Measurements from ENCODE around the gene PIK3R6. TPM values are rescaled to one million over a fixed set of nuclear protein-coding genes. Genes with fewer than 3 reads are reported as not detected.

PIK3R6 gene
- total and polyA plus RNA-seq, 2 of the 4 experiments (the other 2 are of a cell fraction): not detected

- no peaks in the 10 kb centered on the region; the same call in 1 of the 2 replicates for H3K27me3 ChIP-seq (ENCODE audit: control insufficient read depth, insufficient read depth, low read length)
- in situ Hi-C loops (cut with MboI; ENCODE audit: low sequenced_read_pairs): loop anchor here (10.0 to 25.0 kb wide), 2 partner anchors 367 to 756 kb away; no protein-coding TSS in a partner anchor
- DNase-seq (no peak), ATAC-seq (ENCODE audit: low read depth) (no peak)
- no peak overlapping the region for H2AK9ac ChIP-seq (replicated peaks; ENCODE audit: low read depth, low read length, poor library complexity)
- H3K4me3 ChIP-seq (ENCODE audit: insufficient read depth, low read depth, low read length): no peak overlapping the region
- no peak overlapping the region for H4K8ac ChIP-seq (ENCODE audit: low read depth in 2 of 2, low read length in 2 of 2)
- H3K9ac ChIP-seq (ENCODE audit: low read depth, low read length): no peak overlapping the region
- no peak overlapping the region for H3K14ac ChIP-seq (replicated peaks; ENCODE audit: low read depth, low read length)
- no peak overlapping the region for H2BK120ac ChIP-seq (ENCODE audit: low read depth, low read length)
- H3K79me1 ChIP-seq (ENCODE audit: low read depth in 1 of 2, low read length in 2 of 2): no peaks in the 10 kb centered on the region
- no peak overlapping the region for H3K4me2 ChIP-seq (ENCODE audit: low read depth, low read length)
- no peak overlapping the region for H3K56ac ChIP-seq (ENCODE audit: extremely low read depth, insufficient read depth, low read length)
- H2BK15ac ChIP-seq (ENCODE audit: low read depth, low read length): no peak overlapping the region
- H3K18ac ChIP-seq (ENCODE audit: low read depth, low read length): no peak overlapping the region
- no peak overlapping the region for H3K23ac ChIP-seq (ENCODE audit: low read depth, low read length)
- TF ChIP-seq SMC3 (IDR thresholded peaks at IDR 0.05; ENCODE audit: low read depth, low read length): no peak
- TF ChIP-seq USF2 (IDR thresholded peaks at IDR 0.05; ENCODE audit: low read depth, low read length): no peak
- TF ChIP-seq CEBPB (IDR thresholded peaks at IDR 0.05; ENCODE audit: low read depth, low read length): no peak
- TF ChIP-seq MXI1 (IDR thresholded peaks at IDR 0.05; ENCODE audit: borderline replicate concordance, low read depth, low read length): no peak
- TF ChIP-seq MAFK (IDR thresholded peaks at IDR 0.05; ENCODE audit: low read depth, low read length): no peak
- TF ChIP-seq NFE2L2 (IDR thresholded peaks at IDR 0.05; ENCODE audit: low read depth, low read length): no peak
- no peak for TF ChIP-seq RCOR1 (IDR thresholded peaks at IDR 0.05; ENCODE audit: insufficient replicate concordance, low read length)
- TF ChIP-seq ELK1 (IDR thresholded peaks at IDR 0.05; ENCODE audit: borderline replicate concordance, low read depth, low read length): no peak
- TF ChIP-seq CHD1 (IDR thresholded peaks at IDR 0.05; ENCODE audit: low read depth, low read length): no peak
- TF ChIP-seq FOS (IDR thresholded peaks at IDR 0.05; ENCODE audit: low read depth, low read length): no peak
- TF ChIP-seq MAZ (IDR thresholded peaks at IDR 0.05; ENCODE audit: borderline replicate concordance, low read depth, low read length): no peak
- TF ChIP-seq BHLHE40 (IDR thresholded peaks at IDR 0.05; ENCODE audit: low read depth, low read length): no peak
- no peak for TF ChIP-seq RFX5 (IDR thresholded peaks at IDR 0.05; ENCODE audit: low read depth, low read length)
- TF ChIP-seq RAD21 (IDR thresholded peaks at IDR 0.05; ENCODE audit: low read length): no peak
- no peak for TF ChIP-seq POLR2A (IDR thresholded peaks at IDR 0.05; ENCODE audit: low read depth, low read length)
- intact Hi-C loops (cut with micrococcal nuclease): loop anchor here (10.0 kb wide), 2 partner anchors 717 to 743 kb away; no protein-coding TSS in a partner anchor
- H2AFZ ChIP-seq (replicated peaks; ENCODE audit: low read length, poor library complexity): no peak overlapping the region
- H2AK5ac ChIP-seq (ENCODE audit: low read depth, low read length): no peak overlapping the region
- H4K91ac ChIP-seq (ENCODE audit: insufficient read depth, low read depth, low read length): no peak overlapping the region
- H4K20me1 ChIP-seq (ENCODE audit: insufficient read depth, low read length): no peaks in the 10 kb centered on the region
- no peak overlapping the region for H2BK5ac ChIP-seq (ENCODE audit: low read depth, low read length, poor library complexity, severe bottlenecking)
- H3K9me1 ChIP-seq (ENCODE audit: insufficient read depth, low read length): no peaks in the 10 kb centered on the region
- H2BK20ac ChIP-seq (ENCODE audit: low read depth, low read length): no peak overlapping the region
- ChIA-PET POLR2A (ENCODE audit: unreplicated experiment) (interaction anchor here (0.6 kb wide), 1 partner anchor 24 kb away, joined by 4 read pairs; no protein-coding TSS in a partner anchor), CTCF (no interaction called here)
- no peak overlapping the region for H3K4ac ChIP-seq (ENCODE audit: low read depth, low read length)
- WGBS, 2 experiments (ENCODE audit: extremely low coverage in 2 of 2, insufficient read length in 1 of 2): no CpG with 5 or more reads among the region's 4 CpGs
- H3K9me3 ChIP-seq (ENCODE audit: control insufficient read depth, insufficient read depth, low read length): no peaks in the 10 kb centered on the region
- dilution Hi-C loops (cut with HindIII; ENCODE audit: low sequenced_read_pairs, unreplicated experiment): no loop called here
- no peaks in the 10 kb centered on the region for H3K4me1 ChIP-seq (ENCODE audit: control insufficient read depth, insufficient read depth, low read length)
- H3K36me3 ChIP-seq (ENCODE audit: control insufficient read depth, insufficient read depth, low read length): no peaks in the 10 kb centered on the region
- no peak overlapping the region for H4K5ac ChIP-seq (ENCODE audit: low read depth, low read length)
- H3K27ac ChIP-seq (ENCODE audit: insufficient read depth, low read length): no peak overlapping the region
- no TSS peak for BruUV-seq (replicated peaks)
Measured at GRCh38 chr17:8781776-8782175, 85.7 kb downstream of the PIK3R6 start.
